Stimulated activated CD8-positive, alpha-beta memory T cell treated with anti-CD3 and anti-CD28 coated beads, Interleukin-2, amount 100 ng/mL, for 48 hours (primary cell): ENCODE measurements around the gene TBC1D12.

Source experiments
- DNase-seq, 2 donors: peaks; one replicate each; pipeline ENCODE4 v3.0.0-alpha.2; 2020; ENCODE audit warnings: low read depth in 2 of 2

TBC1D12 gene

DNA sequence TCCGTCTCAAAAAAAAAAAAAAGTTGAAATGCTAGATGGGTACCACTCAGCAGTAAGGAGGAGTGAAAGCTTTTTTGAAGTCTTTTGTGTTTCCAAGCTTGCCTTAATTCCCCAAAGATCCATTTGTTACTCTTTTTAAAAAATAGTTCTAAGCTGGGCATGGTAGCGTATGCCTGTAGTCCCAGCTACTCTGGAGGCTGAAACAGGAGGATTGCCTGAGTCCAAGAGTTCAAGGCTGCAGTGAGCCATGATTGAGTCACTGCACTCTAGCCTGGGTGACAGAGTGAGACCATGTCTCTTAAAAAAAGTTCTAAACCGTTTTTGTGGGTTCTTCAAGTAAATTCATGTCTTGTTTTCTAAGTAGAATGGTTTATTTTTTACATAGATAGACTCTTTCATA lies 5.3 kb downstream of the TBC1D12 start:
- DNase-seq = no peak

DNA sequence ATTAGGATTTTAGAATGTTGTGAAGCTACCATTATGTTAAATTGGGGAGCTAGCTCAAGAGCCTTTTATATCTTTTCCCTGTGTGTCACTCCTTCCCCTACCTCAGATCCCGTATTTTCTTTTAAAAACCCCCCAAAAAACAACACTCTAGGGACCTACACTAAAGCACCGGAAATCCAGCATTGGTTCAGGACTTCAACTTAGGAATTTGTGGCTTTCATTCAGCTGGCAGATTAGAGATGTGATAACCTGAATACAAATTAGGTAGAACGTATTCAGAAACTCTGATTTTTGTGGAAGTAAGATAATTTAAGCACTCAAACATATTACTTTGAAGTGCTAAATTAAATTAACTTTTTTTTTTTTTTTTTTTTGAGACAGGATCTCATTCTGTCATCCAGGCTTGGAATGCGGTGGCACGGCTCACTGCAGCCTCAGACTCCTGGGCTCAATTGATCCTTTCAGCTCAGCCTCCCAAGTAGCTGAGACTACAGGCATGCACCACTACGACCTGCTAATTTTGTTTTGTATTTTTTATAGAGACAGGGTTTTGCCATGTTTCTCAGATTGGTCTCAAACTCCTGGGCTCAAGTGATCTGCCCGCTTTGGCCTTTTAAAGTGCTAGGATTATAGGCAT lies 6.8 kb downstream of the TBC1D12 start:
- no peak for DNase-seq

DNA sequence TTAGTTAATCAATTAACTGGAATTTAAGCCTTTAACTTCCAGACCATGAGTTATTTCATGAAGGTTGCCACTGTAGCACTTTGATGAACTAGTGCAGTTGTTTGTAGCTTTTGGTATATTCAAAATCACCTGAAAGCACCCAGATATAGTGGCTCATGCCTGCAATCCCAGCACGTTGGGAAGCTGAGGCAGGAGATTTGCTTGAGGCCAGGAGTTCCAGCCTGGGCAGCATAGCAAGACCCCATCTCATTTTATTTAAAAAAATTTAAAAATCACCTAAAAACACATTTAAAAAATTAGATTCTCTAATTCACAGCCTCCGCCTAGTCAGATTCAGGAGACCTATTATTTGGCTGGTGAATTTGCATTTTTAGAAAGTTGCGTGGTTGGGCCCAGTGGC lies 9.0 kb downstream of the TBC1D12 start:
- no peak for DNase-seq

DNA sequence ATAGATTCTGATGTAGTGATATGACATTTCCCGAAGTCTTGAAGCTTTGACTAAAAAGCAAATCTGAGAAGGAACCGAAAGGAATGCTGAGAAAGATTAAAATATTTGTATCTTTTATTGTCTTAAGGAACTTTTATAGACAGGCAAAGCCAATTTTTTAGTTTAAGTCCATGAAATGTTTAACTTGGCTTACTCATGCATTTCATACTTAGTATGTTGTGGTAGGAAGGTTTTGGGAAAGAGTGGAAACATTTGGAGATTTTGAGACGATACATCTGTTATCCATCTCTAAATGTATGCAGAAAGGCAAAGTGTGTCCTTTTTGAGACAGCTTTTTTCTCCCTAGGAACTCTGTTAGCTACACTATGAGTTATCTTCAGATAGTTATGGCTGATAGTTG lies 10.1 kb downstream of the TBC1D12 start:
- no peak for DNase-seq

DNA sequence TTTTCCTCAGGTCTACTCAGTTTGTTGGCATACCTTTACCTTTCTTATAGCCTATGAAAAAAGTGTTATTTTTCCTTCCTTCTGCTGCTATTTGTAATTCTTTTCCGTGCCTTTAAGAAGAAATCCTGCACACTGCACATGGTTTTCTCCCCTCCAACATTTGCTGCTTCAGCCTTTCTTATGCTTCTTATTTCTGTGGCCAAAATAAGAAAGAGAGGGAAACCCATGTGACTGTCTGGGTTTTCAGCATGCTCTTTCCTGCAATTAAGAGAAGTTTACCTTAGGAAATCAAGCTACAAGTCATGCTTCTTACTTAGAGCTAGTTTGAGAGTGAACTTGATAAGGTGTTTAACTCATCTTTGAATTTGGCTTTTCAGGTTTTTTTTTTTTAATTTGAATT lies 11.0 kb downstream of the TBC1D12 start:
- DNase-seq = no peak

DNA sequence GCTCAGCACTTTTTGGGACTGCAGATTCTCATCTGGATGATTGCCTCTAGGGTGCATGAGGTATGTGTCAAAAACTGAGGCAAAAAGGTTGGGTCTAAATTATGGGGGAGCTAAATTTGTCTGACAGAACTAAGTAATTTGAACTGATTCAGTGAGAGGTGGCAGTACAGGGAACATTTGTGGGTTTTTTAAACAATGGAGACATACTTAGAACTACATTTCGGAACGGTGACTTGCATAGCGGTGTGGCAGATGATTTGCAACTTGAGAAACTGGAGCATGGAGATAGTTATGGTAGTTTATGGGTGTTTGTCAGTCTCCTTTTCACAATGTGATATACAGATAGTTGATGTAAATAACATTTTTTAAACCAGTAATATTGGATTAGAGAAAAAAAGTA lies 14.6 kb downstream of the TBC1D12 start:
- no peak for DNase-seq

DNA sequence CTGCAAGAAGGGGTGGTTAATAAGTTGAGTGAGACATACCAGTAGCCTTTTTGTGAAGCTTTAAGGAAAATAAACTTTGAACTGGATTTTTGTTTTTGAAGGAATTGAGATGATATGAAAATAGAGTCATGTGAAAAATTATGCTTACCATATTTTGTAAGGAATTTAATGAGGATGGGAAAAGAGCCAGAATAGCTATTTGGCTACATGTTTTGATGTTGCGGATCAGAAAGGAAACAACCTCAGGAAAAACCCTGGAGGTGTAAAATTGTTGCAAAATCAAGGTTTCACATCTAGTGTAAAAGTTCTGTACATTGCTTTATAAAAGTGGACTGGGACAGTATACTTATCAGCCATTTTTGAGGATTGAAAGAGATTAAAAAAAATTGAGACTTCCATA lies 15.0 kb downstream of the TBC1D12 start:
- DNase-seq = no peak

DNA sequence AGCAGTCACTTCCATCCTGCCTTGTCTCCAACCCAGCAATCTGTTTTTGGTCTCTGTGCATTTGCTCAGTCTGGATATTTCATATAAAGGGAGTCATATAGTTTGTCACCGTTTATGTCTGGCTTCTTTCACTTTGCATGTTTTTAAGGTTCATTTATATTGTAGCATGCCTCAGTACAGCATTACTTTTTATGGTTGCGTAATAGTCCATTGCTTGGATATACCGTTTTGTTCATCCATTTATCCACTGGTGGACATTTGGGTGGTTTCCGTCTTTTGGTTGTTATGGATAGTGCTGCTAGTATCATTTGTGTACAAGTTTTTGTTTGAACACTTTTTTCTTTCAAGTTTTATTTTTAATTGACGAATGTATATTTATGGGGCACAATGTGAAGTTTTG lies 18.2 kb downstream of the TBC1D12 start:
- DNase-seq = no peak

DNA sequence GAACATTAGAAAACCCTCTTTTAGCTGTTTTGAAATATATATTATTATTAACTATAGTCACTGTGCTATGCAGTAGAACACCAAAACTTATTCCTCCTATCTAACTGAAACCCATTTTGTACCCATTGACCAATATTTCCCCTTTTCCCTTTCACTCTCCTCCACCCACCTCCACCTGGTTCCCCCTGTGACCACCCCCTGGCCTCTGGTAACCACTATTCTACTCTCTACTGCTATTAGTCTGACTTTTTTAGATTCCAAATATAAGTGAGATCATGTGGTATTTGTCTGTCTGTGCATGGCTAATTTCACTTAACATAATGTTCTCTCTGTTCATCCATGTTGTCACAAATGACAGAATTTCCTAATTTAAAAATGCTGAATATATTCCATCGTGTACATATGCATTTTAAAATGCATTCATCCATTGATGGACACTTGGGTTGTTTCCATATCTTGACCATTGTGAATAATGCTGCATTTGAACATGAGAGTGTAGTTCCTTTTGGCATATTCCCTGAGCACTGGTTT lies 18.7 kb downstream of the TBC1D12 start:
- DNase-seq = no peak

DNA sequence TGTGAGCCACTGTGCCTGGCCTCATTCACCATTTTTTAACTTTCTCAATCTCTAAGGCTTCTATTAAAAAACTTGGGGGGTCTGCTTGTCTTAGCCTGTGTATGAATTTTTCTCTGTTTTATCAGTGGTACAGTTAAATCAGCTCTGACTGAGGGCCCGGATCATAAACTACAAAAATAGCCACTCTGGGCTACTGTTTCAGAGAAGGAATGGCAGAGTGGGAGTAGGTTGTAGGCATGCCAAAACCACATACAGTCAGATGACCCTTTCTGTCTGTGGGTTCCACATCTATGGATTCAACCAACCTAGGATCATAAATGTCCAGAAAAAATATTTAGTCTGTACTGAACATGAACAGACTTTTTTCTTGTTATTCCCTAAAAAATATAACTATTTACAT lies 21.3 kb downstream of the TBC1D12 start:
- no peak for DNase-seq

DNA sequence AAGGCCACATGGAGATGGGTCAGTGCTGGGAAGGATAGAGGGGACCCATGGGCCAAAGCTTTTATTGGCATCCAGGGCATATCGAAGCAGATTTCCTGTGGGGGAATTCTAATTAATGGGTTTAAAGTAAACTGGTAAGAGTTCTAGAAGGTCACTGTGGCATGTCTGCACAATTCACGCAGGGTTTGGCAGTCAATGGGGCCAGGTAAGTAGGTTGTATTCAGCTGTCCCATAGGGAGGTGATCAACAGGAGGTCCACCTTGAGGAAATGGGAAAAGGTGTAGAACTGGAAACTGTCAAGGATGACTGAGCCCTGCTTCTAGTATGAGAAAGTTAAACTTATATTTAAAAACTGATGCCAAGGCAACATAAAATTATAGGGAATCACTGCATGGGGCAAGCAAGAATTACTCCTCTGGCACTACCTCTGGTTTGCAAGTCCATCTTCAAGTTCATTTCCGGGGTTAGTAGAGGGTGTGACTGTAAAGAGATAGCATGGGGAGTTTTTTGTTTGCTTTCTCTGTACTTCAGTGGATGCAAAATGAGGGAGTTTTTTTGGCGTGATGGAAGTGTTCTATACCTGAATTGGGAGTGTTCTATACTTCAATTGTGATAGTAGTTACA lies 22.5 kb downstream of the TBC1D12 start:
- DNase-seq = no peak

DNA sequence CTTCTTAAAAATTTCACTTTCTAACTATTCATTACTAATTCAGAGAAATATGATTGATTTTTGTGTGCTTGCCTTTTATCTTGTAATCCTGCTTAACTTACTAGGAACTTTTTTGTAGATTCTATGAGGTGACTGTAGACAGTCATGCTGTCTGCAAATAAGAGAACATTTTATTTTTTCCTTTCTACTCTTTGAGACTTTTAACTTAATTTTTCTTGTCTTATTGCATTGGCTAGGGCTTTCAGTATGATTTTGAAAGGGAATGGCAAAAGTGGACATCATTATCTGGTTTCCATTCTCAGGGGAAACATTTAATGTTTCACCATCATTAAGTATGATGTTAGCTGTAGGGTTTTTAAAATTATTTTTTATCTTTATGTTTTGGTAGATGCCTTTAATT lies 23.6 kb downstream of the TBC1D12 start:
- DNase-seq = no peak

DNA sequence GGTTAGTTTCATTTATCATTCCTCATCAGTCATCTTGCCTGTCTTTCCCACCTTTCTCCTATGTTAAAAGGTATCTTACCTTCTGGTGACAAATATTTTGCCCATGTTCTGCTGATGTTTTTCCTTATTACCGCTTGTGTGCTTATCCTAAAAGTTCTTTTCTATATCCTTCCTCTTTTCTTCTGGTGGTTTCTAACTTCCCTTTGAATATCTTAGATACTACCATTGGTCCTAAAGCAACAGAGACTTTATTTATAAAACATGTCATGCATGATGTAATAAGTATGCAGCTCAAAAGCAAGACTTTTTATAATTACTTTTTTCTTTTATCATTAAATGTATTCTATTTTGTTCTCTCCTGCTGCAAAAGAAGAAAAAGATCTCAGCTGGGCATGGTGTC lies 24.8 kb downstream of the TBC1D12 start:
- DNase-seq = no peak

DNA sequence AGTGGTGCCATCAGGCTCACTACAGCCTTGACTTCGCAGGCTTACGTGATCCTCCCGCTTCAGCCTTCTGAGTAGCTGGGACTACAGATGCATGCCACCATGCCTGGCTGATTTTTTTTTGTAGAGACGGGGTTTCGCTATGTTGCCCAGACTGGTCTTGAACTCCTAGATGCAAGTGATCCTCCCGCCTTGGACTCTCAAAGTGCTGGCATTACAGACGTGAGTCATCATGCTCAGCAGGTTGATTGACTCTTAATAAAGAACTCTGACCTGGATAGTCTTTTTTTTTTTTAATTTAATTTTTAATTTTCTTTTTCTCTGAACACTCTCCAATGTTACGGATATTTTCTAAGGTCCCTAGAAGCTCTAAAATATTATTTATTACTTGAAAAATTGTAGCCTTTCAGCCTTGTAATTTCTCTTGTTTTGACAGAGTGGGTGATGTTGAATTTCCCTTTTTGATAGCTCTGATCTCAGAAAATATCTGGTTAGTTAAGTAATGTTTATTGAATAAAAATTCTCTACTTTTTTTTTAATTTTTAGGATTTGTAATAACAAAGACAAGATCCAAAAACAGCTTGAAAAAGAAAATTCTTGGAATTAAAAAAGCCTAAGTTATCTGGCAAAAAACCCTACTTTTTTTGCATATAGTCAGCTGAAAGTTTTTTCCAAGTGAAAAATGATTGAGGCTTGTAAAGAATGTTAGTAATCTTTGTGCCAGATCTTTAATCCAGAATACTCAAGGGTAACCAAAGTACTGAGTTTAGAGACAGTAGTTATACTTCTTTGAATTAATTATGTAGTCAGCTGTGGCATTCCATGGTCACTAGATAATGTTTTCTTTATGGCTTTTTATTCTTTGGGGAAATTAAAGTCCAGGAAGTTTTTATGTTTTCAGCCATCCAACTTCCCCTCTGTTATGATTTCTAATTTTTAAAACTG lies 26.7 kb downstream of the TBC1D12 start:
- no peak for DNase-seq

DNA sequence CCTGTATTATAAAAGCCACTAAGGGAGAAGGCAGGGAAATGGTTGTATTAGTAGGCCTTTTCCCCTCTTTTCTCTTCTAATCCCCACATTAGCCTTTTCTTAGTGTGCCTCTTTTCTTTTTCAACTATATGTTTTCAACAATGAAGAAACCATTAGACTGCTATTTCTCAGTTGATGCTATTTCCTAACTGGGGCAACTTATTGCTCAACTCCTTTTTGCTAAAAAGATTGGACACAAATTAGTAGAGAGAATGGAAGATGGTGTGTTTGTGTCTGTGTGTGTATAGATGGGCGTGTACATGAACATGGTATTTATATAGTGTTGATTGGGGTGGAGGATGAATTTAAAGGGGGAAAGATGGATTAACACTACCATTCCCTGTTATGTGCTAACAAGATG lies 28.4 kb downstream of the TBC1D12 start:
- DNase-seq = no peak

DNA sequence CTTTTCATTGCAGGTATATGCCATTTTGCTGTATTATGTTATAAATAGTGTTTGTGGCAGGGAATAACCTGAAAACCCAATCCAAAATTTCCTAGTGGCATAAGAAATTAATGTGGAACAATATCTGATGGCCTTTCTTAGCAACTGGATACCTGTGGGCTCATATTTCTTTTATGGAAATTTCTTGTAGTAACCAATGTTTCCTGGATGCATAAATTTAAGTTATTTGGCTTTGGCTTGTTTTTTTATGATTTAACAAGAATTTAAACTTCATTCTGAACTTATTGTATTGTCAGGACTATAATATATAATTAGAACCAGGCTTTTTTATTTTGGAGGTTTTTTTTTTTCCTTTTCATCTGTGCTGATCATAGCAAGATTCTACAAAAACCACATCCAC lies 30.1 kb downstream of the TBC1D12 start:
- DNase-seq = no peak

DNA sequence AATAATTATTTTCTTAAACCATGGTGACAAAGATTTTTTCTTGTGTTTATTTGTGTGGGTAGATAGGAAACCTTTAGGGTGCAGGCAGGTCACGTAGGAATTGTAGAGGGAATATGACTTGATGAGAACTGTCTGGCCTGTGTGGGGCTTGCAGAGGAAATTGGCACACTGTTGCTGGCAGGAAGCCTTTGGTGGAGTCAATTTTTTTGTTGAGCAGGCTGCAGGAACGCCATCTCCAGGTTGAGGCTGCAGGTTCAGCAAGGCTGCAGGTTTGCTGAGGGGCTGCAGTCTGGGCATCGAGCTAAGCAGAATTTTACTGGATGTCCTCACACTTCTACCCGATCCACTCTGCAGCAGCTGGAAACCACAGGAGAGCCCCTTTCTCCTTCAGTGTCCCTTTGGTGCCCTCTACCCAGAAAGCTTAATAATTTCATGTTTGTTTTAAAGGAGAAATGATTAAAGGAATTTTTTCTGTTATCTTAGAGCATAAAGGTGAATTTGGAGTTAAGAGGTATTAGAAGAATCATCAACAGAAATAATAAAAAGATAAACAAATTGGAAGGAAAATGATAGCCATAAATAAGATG lies 37.0 kb downstream of the TBC1D12 start:
- no peak for DNase-seq

DNA sequence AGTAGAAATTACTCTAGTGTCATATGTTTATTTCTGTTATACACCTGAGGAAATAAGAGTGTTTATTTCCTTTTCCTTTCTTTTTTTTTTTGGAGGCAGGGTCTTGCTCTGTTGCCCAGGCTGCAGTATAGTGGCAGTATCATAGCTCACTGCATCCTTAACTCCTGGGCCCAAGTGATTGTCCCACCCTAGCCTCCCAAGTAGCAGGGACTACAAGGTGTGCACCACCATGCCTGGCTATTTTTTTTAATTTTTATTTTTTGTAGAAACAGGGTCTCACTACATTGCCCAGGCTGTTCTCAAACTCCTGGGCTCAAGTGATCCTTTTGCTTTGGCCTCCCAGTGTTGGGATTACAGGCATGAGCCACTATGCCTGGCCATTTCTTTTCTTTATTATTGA lies 37.8 kb downstream of the TBC1D12 start:
- no peak for DNase-seq

DNA sequence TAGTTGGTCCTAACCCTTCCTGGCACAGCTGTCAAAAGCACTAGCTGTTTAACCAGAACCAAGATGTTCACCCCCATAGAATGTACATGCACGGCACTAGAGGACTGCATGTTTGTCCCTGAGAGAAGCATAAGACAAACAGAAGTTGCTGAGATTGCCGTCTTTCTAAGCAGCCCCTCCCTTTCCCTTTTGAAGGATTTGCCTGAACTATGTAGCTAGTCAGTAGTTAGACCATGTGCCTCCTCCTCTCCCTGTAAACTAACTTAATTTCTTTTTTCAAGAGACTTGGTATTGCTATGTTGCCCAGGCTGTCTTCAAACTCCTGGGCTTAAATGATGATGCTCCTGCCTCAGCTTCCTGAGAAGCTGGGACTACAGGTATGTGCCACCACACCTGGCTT lies 40.7 kb downstream of the TBC1D12 start:
- DNase-seq = no peak

DNA sequence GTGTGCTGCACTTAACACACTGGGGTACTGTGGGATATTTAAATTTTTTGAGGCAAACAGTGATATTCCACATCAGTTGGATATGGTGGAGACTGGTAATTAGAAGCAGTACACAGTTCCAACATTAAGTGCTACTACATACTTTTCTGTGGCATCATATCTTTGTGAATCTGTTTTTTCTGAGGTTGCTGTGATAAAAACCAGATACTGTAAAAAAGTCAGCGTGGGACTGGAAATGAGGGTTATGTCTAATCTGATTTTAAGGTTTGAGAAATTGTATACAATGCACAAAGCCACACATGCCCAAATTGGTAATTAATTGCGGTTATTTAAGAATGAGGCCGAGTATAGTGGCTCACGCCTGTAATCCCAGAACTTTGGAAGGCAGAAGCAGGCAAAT lies 41.2 kb downstream of the TBC1D12 start:
- DNase-seq = no peak

DNA sequence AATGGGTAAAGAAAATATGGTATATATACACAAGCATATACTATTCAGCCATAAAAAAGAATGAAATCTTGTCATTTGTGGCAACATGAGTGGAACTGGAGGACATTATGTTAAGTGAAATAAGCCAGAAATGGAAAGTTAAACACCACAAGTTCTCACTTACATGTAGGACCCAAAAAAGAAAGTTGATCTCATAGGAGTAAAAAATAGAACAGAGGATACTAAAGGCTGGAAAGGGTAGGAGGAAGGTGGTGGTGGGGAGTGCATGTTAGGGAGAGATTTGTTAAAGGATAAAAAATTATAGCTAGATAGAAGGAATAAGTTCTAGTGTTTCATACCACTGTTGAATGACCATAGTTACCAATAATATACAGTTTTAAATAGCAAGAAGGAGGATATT lies 48.4 kb downstream of the TBC1D12 start:
- DNase-seq = no peak

DNA sequence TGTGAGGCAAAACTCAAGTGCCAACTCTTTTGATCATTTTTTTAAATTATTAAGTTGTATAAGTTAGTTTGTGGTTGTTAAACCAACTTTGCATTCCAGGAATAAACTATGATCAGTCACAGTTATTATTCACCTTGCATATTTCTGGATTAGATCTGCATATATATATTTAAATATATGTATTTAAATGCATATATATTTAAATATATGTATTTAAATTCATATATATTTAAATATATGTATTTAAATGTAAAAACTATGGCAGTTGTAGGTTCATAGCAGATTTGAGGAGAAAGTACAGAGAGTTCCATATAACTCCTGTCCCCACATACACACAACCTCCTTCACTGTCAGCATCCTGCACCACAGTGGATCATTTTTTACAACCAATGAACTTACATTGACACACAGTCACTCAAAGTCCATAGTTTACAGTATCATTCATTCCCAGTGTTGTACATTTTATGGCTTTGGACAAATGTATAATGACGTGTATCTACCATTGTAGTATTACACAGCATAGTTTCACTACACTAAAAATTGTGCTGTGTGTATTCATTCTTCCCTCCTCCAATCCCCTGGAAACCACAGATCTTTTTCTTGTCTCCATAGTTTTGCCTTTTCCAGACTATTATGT lies 49.7 kb downstream of the TBC1D12 start:
- DNase-seq = no peak
